Daoy (cell line): ENCODE measurements around the gene FHOD3. TPM values are rescaled to one million over a fixed set of nuclear protein-coding genes. Genes with fewer than 3 reads are reported as not detected.

Experiments
- DNase-seq: peaks from one replicate; pipeline ENCODE4 v3.0.0-alpha.2; 2015; ENCODE audit warnings: low read depth
- total RNA-seq: library from RNA; depleted of rRNA; stranded (reverse); fragments of >200 nt; shearing (Covaris generic); gene quantifications from 2 replicates; pipeline ENCODE4 v1.2.3, GENCODE V29; 2014

The FHOD3 gene
- total RNA-seq, 1 experiment from 2014 or later: 17.8 TPM

- no peak for DNase-seq
Measured at GRCh38 chr18:36481201-36481657, 183.7 kb downstream of the FHOD3 start.

- DNase-seq: no peak
Measured at GRCh38 chr18:36481935-36482334, 184.4 kb downstream of the FHOD3 start.

DNA sequence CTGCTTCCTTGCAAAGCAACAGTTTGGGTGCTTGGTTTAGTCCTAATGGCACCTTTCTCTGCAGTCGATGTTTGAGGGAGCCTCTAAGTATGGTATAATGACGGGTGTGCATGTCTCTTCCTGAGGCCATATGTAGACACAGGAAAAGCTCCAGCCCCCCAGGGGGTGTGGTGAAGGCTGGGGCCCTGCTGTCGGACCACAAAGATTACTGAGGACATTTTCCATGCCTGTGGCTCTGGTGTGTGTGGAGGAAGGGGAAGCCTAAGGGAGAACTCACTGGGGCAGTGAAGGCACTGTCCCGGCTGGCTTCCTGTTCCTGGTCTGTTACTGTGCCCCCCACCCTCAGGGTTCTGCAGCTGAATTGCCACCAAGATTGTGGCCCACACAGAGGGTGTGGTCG is 187.1 kb downstream of the FHOD3 start:
- DNase-seq: no peak

DNA sequence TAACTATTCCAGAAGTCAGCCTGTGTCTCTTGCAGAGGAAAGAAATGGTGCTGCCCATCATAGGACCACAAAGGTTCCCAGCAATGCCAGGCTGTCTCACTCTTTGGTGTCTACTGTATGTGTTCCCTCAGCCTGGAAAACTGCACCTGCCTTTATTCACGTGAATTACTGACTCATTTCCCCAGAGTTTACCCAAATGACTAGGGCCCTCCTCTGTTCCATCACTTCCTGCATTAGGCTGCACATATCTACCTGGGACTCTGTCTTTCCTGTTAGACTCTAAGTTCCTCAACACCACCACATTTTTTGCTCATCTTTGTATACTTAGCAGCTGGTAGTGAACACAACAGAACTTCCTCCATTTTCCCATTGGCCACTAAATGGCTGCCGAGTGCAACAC is 188.3 kb downstream of the FHOD3 start:
- DNase-seq: no peak

DNA sequence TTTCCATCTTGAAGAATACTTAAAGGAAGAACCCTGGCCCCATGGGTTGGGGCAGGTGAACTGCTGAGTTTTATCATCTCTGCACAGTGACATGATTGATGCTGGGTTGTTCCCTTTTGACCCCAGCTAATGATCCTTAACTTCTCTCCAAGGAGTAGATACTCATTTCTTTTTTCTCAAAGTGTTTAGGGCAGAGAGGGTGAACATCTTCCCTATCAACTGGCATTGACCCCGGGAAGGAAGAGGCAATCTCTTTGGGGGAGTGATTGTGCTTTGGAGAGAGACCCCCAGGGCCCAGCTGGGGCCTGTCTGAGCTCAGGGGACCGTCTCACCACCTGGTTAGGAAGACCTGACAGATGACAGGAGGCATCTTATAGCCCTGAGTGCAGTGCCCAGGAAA is 190.6 kb downstream of the FHOD3 start:
- no peak for DNase-seq

DNA sequence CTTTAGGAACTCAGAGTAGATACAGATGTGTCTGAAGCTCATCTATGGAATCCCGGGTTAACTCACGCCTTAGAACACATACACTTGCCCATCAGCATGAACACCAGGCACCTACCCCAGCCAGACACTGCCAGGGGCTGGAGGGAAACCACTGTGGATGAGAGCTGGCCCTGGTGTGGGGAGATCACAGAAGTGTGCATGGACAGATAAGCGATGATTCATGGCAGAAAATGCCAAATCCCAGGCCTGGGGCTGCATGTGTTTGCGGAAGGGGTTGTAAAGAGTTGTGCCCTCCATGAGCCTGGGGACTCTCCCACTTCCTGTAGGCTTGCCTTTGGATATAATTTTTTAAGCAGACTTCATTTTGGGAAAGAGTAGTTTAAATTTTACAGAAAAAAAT is 193.4 kb downstream of the FHOD3 start:
- no peak for DNase-seq

- DNase-seq: no peak
Measured at GRCh38 chr18:36492604-36493329, 195.3 kb downstream of the FHOD3 start.

GRCh38 chr18:36493349-36494159 is 196.0 kb downstream of the FHOD3 start:
- DNase-seq: peak; percentile 29

- no peak for DNase-seq
Measured at GRCh38 chr18:36494160-36494437, 196.6 kb downstream of the FHOD3 start.

- no peak for DNase-seq
Measured at GRCh38 chr18:36496022-36496421, 198.5 kb downstream of the FHOD3 start.

- DNase-seq: peak; percentile 54
Measured at GRCh38 chr18:36499938-36500337, 202.4 kb downstream of the FHOD3 start.

GRCh38 chr18:36501100-36501499 is 203.6 kb downstream of the FHOD3 start:
- no peak for DNase-seq

DNA sequence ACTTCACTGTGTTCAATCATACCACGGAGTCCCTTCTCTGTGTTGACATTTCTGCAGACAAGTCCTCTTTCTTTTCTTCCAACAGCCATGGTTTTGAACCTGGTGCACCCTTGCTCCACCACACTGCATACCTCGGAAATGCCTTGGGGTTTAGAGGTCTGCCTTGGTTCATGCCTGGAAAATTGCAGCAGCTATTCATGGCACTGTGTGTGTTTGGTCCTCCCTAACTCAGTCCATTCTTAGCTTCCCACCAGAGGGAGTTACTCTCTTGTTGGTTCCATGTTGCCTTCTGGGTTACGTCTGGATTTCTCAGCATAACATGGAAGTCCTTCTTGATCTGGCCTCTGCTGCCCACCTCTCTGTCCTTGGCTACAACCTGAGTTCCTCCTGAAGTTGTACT is 206.0 kb downstream of the FHOD3 start:
- no peak for DNase-seq

DNA sequence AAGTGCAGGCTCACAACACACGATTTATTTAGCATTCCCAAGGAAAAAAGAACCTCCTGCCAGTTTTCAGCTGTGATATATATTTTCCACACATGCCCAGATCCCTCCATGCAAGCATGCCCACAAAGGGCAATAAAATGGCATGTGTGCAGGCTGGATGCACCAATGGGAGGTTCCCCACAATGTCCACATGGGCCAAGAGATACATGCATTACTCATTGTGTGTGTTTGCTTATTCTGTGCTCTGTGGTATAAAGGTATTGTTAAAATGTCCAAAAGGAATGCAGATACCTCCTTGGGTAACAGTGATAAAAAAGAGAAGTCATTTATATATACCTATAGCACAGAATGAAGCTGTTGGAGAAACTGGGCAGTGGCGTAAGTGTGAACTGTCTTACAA is 207.4 kb downstream of the FHOD3 start:
- DNase-seq: peak; percentile 15

- DNase-seq: no peak
Measured at GRCh38 chr18:36505665-36506064, 208.2 kb downstream of the FHOD3 start.

GRCh38 chr18:36509646-36510197 is 212.2 kb downstream of the FHOD3 start:
- DNase-seq: no peak

DNA sequence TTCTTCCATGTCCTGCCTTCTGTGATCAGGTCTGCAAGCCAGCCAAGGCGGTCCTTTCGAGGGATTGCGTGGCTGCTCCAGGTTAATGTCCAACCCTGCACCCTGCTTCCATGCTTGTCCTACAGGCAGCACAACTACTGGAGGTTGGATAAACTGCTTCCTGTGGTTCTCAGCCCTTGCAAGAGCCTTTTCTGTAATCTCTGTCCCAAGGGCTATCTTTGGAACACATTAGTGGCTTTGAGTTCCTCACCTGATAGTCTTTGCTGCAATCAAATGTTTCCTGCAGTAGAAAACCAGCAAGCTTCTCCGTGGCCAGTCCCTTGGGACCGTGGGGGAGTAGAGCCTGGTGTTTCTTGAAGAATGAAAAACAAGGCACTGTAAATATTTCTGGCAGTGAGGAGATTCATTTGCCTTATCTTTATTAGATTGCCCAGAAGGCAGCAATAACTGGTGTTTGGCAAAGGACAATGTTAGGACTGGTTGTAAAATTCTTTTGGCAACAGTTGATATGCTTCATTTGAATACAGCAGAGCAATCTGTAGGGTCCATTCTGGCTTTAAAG is 214.4 kb downstream of the FHOD3 start:
- no peak for DNase-seq

DNA sequence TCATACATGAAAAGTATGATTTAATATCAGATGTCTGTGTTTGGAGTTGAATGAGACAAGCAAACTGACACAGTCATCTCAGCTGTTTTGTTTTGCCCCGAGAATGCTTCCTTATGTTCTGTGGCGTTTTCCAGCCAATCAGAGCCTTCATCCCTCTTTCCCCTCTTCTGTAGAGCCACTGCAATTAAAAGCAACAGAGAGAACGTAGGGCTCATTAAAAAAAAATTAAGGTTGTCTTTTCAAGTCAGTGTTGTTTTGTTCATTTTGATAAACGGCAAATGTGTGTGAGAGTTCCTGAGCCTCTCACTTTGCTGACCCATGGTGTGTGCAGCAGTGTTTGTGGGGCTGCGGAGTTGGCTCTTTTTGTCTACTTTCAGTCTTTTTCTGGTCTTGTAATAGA is 216.0 kb downstream of the FHOD3 start:
- DNase-seq: no peak

DNA sequence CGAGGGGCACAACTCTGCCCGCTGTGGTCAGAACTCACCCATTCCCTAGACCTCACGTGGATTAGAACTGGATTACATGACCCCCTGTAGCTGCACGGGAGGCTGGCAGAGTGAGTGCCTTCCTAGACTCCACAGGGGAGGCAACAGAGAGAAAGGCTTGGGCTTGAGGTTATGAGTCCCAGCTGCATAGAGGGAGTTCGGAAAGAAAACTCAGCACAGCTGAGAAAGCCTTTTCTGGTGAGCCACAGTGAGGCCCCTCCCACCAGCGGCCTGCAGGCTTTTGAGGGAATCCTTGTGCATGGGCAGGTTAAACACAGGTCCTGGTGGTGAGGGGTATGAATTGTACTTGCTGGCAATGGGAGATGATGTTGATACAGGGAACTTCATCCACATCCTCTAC is 217.3 kb downstream of the FHOD3 start:
- DNase-seq: no peak

DNA sequence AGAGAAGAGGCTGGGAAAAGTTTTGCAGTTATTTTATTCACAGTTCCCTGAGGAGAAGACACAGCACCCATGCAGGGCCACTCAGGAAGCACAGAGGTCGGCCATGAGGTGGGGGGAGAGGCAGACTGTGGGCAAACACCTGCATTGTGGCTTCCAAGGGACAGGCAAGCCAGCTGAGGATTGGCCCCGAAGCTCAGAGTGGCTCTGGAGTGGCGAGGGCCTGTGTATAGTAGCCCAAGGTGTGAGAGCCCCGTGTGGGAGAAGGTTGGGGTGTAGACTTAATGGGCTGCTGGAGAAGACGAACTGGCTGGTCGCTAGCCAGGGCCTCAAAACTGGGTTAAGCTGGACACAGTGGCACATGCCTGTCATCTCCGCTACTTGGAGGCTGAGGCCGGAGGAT is 218.7 kb downstream of the FHOD3 start:
- DNase-seq: no peak

DNA sequence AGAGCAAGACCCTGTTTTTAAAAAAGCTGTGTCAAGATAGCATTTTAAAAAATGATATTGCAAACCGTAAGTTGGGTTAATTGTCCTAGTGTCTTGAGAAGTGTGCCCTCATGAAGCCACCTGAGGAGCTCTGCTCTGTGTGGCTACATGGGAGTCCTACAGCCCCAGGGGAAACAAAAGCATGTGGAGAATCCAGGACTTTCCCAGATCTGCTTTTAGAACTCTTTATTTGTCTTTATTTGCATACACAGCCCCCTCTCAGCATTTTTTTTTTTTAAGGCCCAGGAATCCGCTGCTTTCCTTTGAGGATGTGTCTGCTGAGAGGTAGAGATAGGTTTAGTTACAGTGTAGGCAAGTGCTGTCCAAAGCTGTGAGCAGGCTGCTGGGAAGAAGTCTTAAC is 219.2 kb downstream of the FHOD3 start:
- DNase-seq: no peak

DNA sequence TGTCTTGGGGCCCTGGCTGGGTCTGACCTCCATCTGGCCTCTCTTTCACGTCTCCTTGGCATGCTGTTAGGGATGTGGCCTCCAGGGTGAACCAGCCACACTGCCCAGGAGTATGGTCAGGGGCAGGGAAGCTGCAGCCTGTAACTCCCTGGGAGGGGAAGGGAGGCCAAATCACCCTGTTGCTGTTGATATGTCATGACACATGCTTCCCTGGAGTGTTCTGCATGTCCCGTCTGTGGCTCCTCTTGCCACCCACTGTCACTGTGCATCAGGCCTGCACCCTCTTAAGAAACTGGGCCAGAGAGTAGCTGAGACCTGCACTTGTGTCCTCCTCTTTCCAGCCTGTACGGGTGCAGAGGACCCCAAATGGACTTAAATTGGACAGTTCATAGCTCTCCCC is 221.3 kb downstream of the FHOD3 start:
- no peak for DNase-seq

- peak; percentile 30 for DNase-seq
Measured at GRCh38 chr18:36519358-36519757, 221.8 kb downstream of the FHOD3 start.
